H9 (cell line): Measurements from ENCODE around the gene DACH1. TPM values are rescaled to one million over a fixed set of nuclear protein-coding genes. Genes with fewer than 3 reads are reported as not detected.

Experiments
- DNase-seq: peaks from one replicate; pipeline ENCODE4 v3.0.0-alpha.2; 2017
- H2AFZ ChIP-seq: one replicate; pipeline ENCODE4 v1.6.1; 2013; ENCODE audit warnings: mild to moderate bottlenecking, low read length, control low read depth, moderate library complexity
- H2AK5ac ChIP-seq: 2 replicates; pipeline ENCODE4 v1.6.1; 2013; ENCODE audit warnings: low read length, control low read depth, mixed read lengths; ENCODE audit not compliant: insufficient read length
- H2BK120ac ChIP-seq: one replicate; pipeline ENCODE4 v1.6.1; 2013; ENCODE audit warnings: low read depth, mild to moderate bottlenecking, low read length, control low read depth, inconsistent platforms; ENCODE audit not compliant: poor library complexity, severe bottlenecking
- H2BK12ac ChIP-seq: 2 replicates; pipeline ENCODE4 v1.6.1; 2013; ENCODE audit warnings: low read length, control low read depth, mixed read lengths, low read depth; ENCODE audit not compliant: insufficient read length
- H2BK15ac ChIP-seq: 2 replicates; pipeline ENCODE4 v1.6.1; 2013; ENCODE audit warnings: low read depth, low read length, control low read depth
- H2BK20ac ChIP-seq: one replicate; pipeline ENCODE4 v1.6.1; 2013; ENCODE audit warnings: low read depth, mild to moderate bottlenecking, low read length, control low read depth, inconsistent platforms; ENCODE audit not compliant: poor library complexity, severe bottlenecking
- H2BK5ac ChIP-seq: 2 replicates; pipeline ENCODE4 v1.6.1; 2013; ENCODE audit warnings: low read length, control low read depth, mixed read lengths; ENCODE audit not compliant: insufficient read length
- H3K14ac ChIP-seq: 2 replicates; pipeline ENCODE4 v1.6.1; 2013; ENCODE audit warnings: low read length, control low read depth; ENCODE audit not compliant: insufficient read depth
- H3K18ac ChIP-seq: 2 replicates; pipeline ENCODE4 v1.6.1; 2013; ENCODE audit warnings: low read depth, mild to moderate bottlenecking, mixed read lengths, low read length, control low read depth; ENCODE audit not compliant: insufficient read length
- H3K23ac ChIP-seq: 2 replicates; pipeline ENCODE4 v1.6.1; 2013; ENCODE audit warnings: low read length, control low read depth, mixed read lengths, low read depth; ENCODE audit not compliant: insufficient read length
- H3K23me2 ChIP-seq: 2 replicates; pipeline ENCODE4 v1.6.1; 2013; ENCODE audit warnings: low read depth, mild to moderate bottlenecking, mixed read lengths, low read length, control low read depth; ENCODE audit not compliant: insufficient read length, poor library complexity, severe bottlenecking
- H3K27ac ChIP-seq: 2 replicates; pipeline ENCODE4 v1.5.1; 2013; ENCODE audit warnings: low read length, control low read depth, mixed read lengths, low read depth; ENCODE audit not compliant: insufficient read length
- H3K27me3 ChIP-seq: 2 replicates; pipeline ENCODE4 v1.6.1; 2013; ENCODE audit warnings: low read length, control low read depth, inconsistent platforms; ENCODE audit not compliant: insufficient read depth
- H3K4ac ChIP-seq: 2 replicates; pipeline ENCODE4 v1.6.1; 2013; ENCODE audit warnings: low read depth, mild to moderate bottlenecking, control low read depth, inconsistent platforms, low read length, moderate library complexity
- H3K4me1 ChIP-seq: 2 replicates; pipeline ENCODE4 v1.6.1; 2013; ENCODE audit warnings: low read length, control low read depth, inconsistent platforms; ENCODE audit not compliant: insufficient read depth
- H3K4me2 ChIP-seq: 2 replicates; pipeline ENCODE4 v1.6.1; 2013; ENCODE audit warnings: low read length, control low read depth, mixed read lengths; ENCODE audit not compliant: insufficient read length, insufficient read depth
- H3K56ac ChIP-seq: 2 replicates; pipeline ENCODE4 v1.6.1; 2013; ENCODE audit warnings: low read depth, mild to moderate bottlenecking, mixed read lengths, low read length, control low read depth; ENCODE audit not compliant: insufficient read length
- H3K79me1 ChIP-seq: 2 replicates; pipeline ENCODE4 v1.6.1; 2013; ENCODE audit warnings: low read depth, mild to moderate bottlenecking, moderate library complexity, low read length, control low read depth, inconsistent platforms; ENCODE audit not compliant: insufficient read depth, poor library complexity, severe bottlenecking
- H3K79me2 ChIP-seq: 2 replicates; pipeline ENCODE4 v1.6.1; 2013; ENCODE audit warnings: low read length, control low read depth, inconsistent platforms; ENCODE audit not compliant: insufficient read depth
- H3K9ac ChIP-seq: 2 replicates; pipeline ENCODE4 v1.6.1; 2013; ENCODE audit warnings: low read length, control low read depth, mixed read lengths; ENCODE audit not compliant: insufficient read length; ENCODE audit errors: extremely low read depth
- H3K9me3 ChIP-seq: one replicate; pipeline ENCODE4 v1.6.1; 2013; ENCODE audit warnings: low read depth, low read length, inconsistent platforms; ENCODE audit not compliant: control insufficient read depth
- H3T11ph ChIP-seq: one replicate; pipeline ENCODE4 v1.6.1; 2013; ENCODE audit warnings: mild to moderate bottlenecking, low read length, control low read depth, inconsistent platforms
- H4K20me1 ChIP-seq: one replicate; pipeline ENCODE4 v1.6.1; 2013; ENCODE audit not compliant: control insufficient read depth, insufficient read length, insufficient read depth
- H4K5ac ChIP-seq: 2 replicates; pipeline ENCODE4 v1.6.1; 2013; ENCODE audit warnings: low read depth, mild to moderate bottlenecking, mixed read lengths, low read length, control low read depth; ENCODE audit not compliant: insufficient read length
- H4K8ac ChIP-seq: replicated peaks from 2 replicates; pipeline ENCODE4 v1.6.1; 2013; ENCODE audit warnings: low read length, control low read depth, mixed read lengths, low read depth; ENCODE audit not compliant: insufficient read length
- H4K91ac ChIP-seq: 2 replicates; pipeline ENCODE4 v1.6.1; 2013; ENCODE audit warnings: low read depth, mild to moderate bottlenecking, moderate library complexity, mixed read lengths, low read length, control low read depth; ENCODE audit not compliant: insufficient read length
- H3K27ac Mint-ChIP-seq, 3 experiments: 2 replicates in 2 of 3; 3 replicates in 1 of 3; pipeline ENCODE4 v1.8.0; 2020 to 2021; ENCODE audit warnings: mixed read lengths in 3 of 3, mild to moderate bottlenecking in 1 of 3, moderate library complexity in 1 of 3
- H3K27me3 Mint-ChIP-seq: 2 replicates; pipeline ENCODE4 v1.8.0; 2021; ENCODE audit warnings: low read depth, mild to moderate bottlenecking, moderate library complexity, mixed read lengths
- H3K36me3 Mint-ChIP-seq, 3 experiments: 2 replicates in 2 of 3; 3 replicates in 1 of 3; pipeline ENCODE4 v1.8.0; 2020 to 2021; ENCODE audit warnings: low read depth in 3 of 3, mixed read lengths in 3 of 3; ENCODE audit not compliant: insufficient read depth in 1 of 3
- H3K4me1 Mint-ChIP-seq, 2 experiments: 2 replicates each; pipeline ENCODE4 v1.8.0; 2020; ENCODE audit warnings: mixed read lengths in 2 of 2
- H3K4me3 Mint-ChIP-seq, 2 experiments: 2 replicates in 1 of 2; 3 replicates in 1 of 2; pipeline ENCODE4 v1.8.0; 2020 to 2021; ENCODE audit warnings: mild to moderate bottlenecking in 2 of 2, mixed read lengths in 2 of 2, moderate library complexity in 1 of 2
- H3K9me3 Mint-ChIP-seq, 2 experiments: 2 replicates in 1 of 2; 3 replicates in 1 of 2; pipeline ENCODE4 v1.8.0; 2020; ENCODE audit warnings: mild to moderate bottlenecking in 2 of 2, mixed read lengths in 2 of 2, moderate library complexity in 1 of 2
- WGBS: extraction: QIAGEN DNeasy Blood & Tissue Kit; methylation state at CpG from one replicate; pipeline ENCODE4 v1.1.7; 2013; ENCODE audit warnings: missing lambda C conversion rate, low lambda C conversion rate, mixed read lengths; ENCODE audit not compliant: insufficient read length; ENCODE audit errors: extremely low coverage; 5-methylcytosine and 5-hydroxymethylcytosine counted together
- total RNA-seq: library from RNA; stranded (reverse); gene quantifications from 2 replicates; pipeline ENCODE4 v1.2.1, GENCODE V29; 2021
- TF ChIP-seq, protein P1 (sequence below): fragments of 200-600 bp; sonication (generic); conservative IDR thresholded peaks from 3 replicates; pipeline ENCODE4 v1.8.0; 2021; ENCODE audit warnings: antibody characterized with exemption, mild to moderate bottlenecking

DACH1 gene
- total RNA-seq, 1 experiment from 2014 or later = not detected

DNA sequence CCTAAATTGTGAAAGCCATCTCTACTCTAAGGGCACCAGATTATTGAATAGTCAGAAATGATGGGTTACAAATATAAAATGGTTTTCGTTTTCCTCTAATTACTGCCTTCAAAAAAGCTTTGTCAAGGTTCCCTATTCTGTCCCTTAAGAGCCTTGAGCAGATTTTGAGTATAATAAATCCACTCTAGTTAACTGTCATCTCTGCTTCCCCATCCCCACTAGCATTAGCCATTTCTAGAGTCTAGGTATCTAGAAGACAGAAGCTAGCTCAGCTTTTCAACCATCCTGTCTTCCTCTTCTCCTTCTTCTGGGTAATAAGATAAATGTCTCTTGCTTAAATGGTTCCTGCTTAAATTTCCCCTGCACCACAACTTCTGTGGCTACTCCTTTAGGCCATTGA lies 290.4 kb downstream of the DACH1 start:
- no peak overlapping the region for H3K4me2 ChIP-seq
- no peak overlapping the region for H3K4me3 Mint-ChIP-seq
- H4K91ac ChIP-seq = no peak overlapping the region
- no peaks in the 10 kb centered on the region for H3K27me3 Mint-ChIP-seq
- no peak overlapping the region for H2BK120ac ChIP-seq
- no peaks in the 10 kb centered on the region for H3K23me2 ChIP-seq
- no peak overlapping the region for H3K14ac ChIP-seq
- H3T11ph ChIP-seq = no peak overlapping the region
- H4K8ac ChIP-seq = no peak overlapping the region
- H2BK15ac ChIP-seq = no peak overlapping the region
- DNase-seq = no peak
- no peaks in the 10 kb centered on the region for H3K36me3 Mint-ChIP-seq
- no peaks in the 10 kb centered on the region for H3K9me3 ChIP-seq
- H3K4me1 ChIP-seq = no peaks in the 10 kb centered on the region
- H3K27me3 ChIP-seq = no peaks in the 10 kb centered on the region
- H3K4ac ChIP-seq = no peak overlapping the region
- no peak overlapping the region for H3K27ac ChIP-seq
- no peak overlapping the region for H3K56ac ChIP-seq
- no peaks in the 10 kb centered on the region for H4K20me1 ChIP-seq
- no peak overlapping the region for H3K27ac Mint-ChIP-seq
- H4K5ac ChIP-seq = no peak overlapping the region
- no peaks in the 10 kb centered on the region for H3K79me2 ChIP-seq
- H3K9ac ChIP-seq = no peak overlapping the region
- H2AFZ ChIP-seq = no peak overlapping the region
- H3K4me1 Mint-ChIP-seq = no peaks in the 10 kb centered on the region
- WGBS = no CpG with 5 or more reads among the region's 1 CpG
- H3K9me3 Mint-ChIP-seq = no peaks in the 10 kb centered on the region
- H3K18ac ChIP-seq = no peak overlapping the region
- H2AK5ac ChIP-seq = no peak overlapping the region
- TF ChIP-seq, protein P1, sequence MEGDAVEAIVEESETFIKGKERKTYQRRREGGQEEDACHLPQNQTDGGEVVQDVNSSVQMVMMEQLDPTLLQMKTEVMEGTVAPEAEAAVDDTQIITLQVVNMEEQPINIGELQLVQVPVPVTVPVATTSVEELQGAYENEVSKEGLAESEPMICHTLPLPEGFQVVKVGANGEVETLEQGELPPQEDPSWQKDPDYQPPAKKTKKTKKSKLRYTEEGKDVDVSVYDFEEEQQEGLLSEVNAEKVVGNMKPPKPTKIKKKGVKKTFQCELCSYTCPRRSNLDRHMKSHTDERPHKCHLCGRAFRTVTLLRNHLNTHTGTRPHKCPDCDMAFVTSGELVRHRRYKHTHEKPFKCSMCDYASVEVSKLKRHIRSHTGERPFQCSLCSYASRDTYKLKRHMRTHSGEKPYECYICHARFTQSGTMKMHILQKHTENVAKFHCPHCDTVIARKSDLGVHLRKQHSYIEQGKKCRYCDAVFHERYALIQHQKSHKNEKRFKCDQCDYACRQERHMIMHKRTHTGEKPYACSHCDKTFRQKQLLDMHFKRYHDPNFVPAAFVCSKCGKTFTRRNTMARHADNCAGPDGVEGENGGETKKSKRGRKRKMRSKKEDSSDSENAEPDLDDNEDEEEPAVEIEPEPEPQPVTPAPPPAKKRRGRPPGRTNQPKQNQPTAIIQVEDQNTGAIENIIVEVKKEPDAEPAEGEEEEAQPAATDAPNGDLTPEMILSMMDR = no peak
- H2BK20ac ChIP-seq = no peak overlapping the region
- H3K23ac ChIP-seq = no peak overlapping the region
- H2BK12ac ChIP-seq = no peak overlapping the region
- H3K79me1 ChIP-seq = no peaks in the 10 kb centered on the region
- H2BK5ac ChIP-seq = no peak overlapping the region
